Sigmoid colon (tissue), 4 donors: ENCODE results near the gene PQBP1.

Source experiments
- EP300 ChIP-seq, 4 donors: sonication (generic); formaldehyde crosslinking; IDR thresholded peaks; one replicate each; pipeline ENCODE4 v1.6.1; 2017; ENCODE audit warnings: antibody characterized with exemption in 4 of 4
- POLR2AphosphoS5 ChIP-seq, 4 donors: sonication (generic); formaldehyde crosslinking; IDR thresholded peaks; one replicate each; pipeline ENCODE4 v1.6.1; 2017; ENCODE audit warnings: antibody characterized with exemption in 4 of 4
- TF ChIP-seq, protein P1 (sequence below), 4 experiments: fragments of 450-650 bp in 3 of 4; fragments of 200-600 bp in 1 of 4; IDR thresholded peaks; one replicate each; pipeline ENCODE4 v1.5.1; 2016 to 2019; ENCODE audit warnings: antibody characterized with exemption in 4 of 4, mild to moderate bottlenecking in 3 of 4, moderate library complexity in 2 of 4

DNA sequence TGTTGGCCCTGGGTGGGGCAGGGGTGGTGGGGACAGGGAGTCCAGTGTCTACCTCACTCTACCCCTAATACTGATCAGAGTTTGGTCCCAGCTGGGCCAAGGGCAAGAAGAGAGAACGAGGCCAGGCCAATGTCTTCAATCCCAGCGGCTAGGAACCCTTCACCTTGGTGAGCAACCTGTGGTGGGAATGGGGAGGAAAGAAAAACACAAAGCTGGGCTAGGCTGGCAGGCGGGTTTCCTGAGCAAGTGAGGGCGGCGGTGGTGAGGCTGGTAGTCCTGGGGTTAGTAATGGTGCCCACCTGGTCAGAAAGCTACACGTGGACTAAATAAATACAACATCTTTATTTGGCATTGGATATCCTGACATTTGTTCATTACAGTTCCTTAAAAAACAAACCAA, 5.6 kb downstream of the PQBP1 start:
- TF ChIP-seq POLR2AphosphoS5 (IDR thresholded peaks at IDR 0.05) = no peak
- TF ChIP-seq, protein P1, sequence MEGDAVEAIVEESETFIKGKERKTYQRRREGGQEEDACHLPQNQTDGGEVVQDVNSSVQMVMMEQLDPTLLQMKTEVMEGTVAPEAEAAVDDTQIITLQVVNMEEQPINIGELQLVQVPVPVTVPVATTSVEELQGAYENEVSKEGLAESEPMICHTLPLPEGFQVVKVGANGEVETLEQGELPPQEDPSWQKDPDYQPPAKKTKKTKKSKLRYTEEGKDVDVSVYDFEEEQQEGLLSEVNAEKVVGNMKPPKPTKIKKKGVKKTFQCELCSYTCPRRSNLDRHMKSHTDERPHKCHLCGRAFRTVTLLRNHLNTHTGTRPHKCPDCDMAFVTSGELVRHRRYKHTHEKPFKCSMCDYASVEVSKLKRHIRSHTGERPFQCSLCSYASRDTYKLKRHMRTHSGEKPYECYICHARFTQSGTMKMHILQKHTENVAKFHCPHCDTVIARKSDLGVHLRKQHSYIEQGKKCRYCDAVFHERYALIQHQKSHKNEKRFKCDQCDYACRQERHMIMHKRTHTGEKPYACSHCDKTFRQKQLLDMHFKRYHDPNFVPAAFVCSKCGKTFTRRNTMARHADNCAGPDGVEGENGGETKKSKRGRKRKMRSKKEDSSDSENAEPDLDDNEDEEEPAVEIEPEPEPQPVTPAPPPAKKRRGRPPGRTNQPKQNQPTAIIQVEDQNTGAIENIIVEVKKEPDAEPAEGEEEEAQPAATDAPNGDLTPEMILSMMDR (IDR thresholded peaks at IDR 0.05) = no peak
- no peak for TF ChIP-seq EP300 (IDR thresholded peaks at IDR 0.05)
